ENCODE measurements around the gene ZNF683. TPM values are rescaled to one million over a fixed set of nuclear protein-coding genes. Genes with fewer than 3 reads are reported as not detected.

Gene ZNF683
- total and polyA plus RNA-seq, 4 donors, result 0.09 to 0.17 TPM; not detected in 2

GRCh38 chr1:26368006-26368405 lies 4.5 kb downstream of the ZNF683 start (continued):
- TF ChIP-seq ZBTB33 (IDR thresholded peaks at IDR 0.05) (no peak), SP1 (IDR thresholded peaks at IDR 0.05) (no peak), FOXA2 (IDR thresholded peaks at IDR 0.05) (no peak), HNF4G (IDR thresholded peaks at IDR 0.05) (no peak), FOXA1 (IDR thresholded peaks at IDR 0.05) (no peak)

- no peak overlapping the region for H3K4me3 ChIP-seq (ENCODE audit: low read depth in 1 of 3, low read length in 3 of 3)
- no peaks in the 10 kb centered on the region for H3K27me3 ChIP-seq (ENCODE audit: control insufficient read depth in 4 of 4, insufficient read depth in 4 of 4, low read length in 3 of 4)
- 87% methylated on average over 6 of the region's 6 CpGs for WGBS
- H3K4me1 ChIP-seq (ENCODE audit: control insufficient read depth in 4 of 4, insufficient read depth in 4 of 4, low read length in 3 of 4), result no peaks in the 10 kb centered on the region
- no peak for DNase-seq (ENCODE audit: low spot score)
- no peak overlapping the region for H3K9ac ChIP-seq (ENCODE audit: low read depth in 1 of 2, low read length in 2 of 2)
- TF ChIP-seq RAD21 (IDR thresholded peaks at IDR 0.05) (no peak), MAX (IDR thresholded peaks at IDR 0.05) (no peak), SP1 (IDR thresholded peaks at IDR 0.05) (no peak), RXRA (IDR thresholded peaks at IDR 0.05) (no peak), EGR1 (IDR thresholded peaks at IDR 0.05; ENCODE audit: low read depth in 2 of 2) (no peak), HNF4G (IDR thresholded peaks at IDR 0.05) (no peak), NR2F2 (IDR thresholded peaks at IDR 0.05) (no peak), JUND (IDR thresholded peaks at IDR 0.05) (no peak), TAF1 (conservative IDR thresholded peaks at IDR 0.05) (no peak), FOXA2 (IDR thresholded peaks at IDR 0.05) (no peak), YY1 (IDR thresholded peaks at IDR 0.05) (no peak), GABPA (IDR thresholded peaks at IDR 0.05 in 1 of 2, conservative IDR thresholded peaks at IDR 0.05 in 1 of 2) (no peak), REST (IDR thresholded peaks at IDR 0.05) (no peak), ATF3 (IDR thresholded peaks at IDR 0.05) (no peak), FOXA1 (IDR thresholded peaks at IDR 0.05) (no peak), HNF4A (conservative IDR thresholded peaks at IDR 0.05) (no peak), CTCF (IDR thresholded peaks at IDR 0.05; ENCODE audit: low read depth, low read length, missing input control) (no peak), ZBTB33 (IDR thresholded peaks at IDR 0.05) (no peak)
- H3K9me3 ChIP-seq (ENCODE audit: control insufficient read depth in 4 of 4, low read length in 3 of 4), result no peaks in the 10 kb centered on the region
- H3K36me3 ChIP-seq (ENCODE audit: control insufficient read depth in 4 of 4, insufficient read depth in 3 of 4, low read depth in 1 of 4, low read length in 3 of 4), result no peaks in the 10 kb centered on the region
- no peak overlapping the region for H3K27ac ChIP-seq (ENCODE audit: low read depth in 1 of 2, low read length in 2 of 2)
These were observed 5.1 kb downstream of the ZNF683 start for GRCh38 chr1:26367441-26367840.

All from liver (tissue), 9 donors.